AG04449 (cell line): ENCODE results near the gene ENPP7.

Experiments
- CTCF ChIA-PET: fragments of 350-600 bp; formaldehyde crosslinking; extraction: SDS; loops from one replicate; lab custom pipeline; 2021; ENCODE audit warnings: antibody characterized with exemption; lab: Yijun Ruan, JAX
- POLR2A ChIA-PET: fragments of 400-600, 350-600 bp; formaldehyde crosslinking; extraction: SDS; loops from one replicate; lab custom pipeline; 2020; ENCODE audit warnings: antibody characterized with exemption, inconsistent platforms; lab: Yijun Ruan, JAX
- DNase-seq: peaks from one replicate; pipeline ENCODE4 v3.0.0-alpha.2; 2010; ENCODE audit warnings: low read depth, low spot score
- H3K4me3 ChIP-seq: 2 replicates; pipeline ENCODE4 v1.5.1; 2011; ENCODE audit warnings: low read depth, mild to moderate bottlenecking, control low read depth, low read length
- CTCF ChIP-seq: IDR thresholded peaks from one replicate; pipeline ENCODE4 v1.5.1; 2011; ENCODE audit warnings: mild to moderate bottlenecking, moderate library complexity, low read length, control low read depth, inconsistent platforms; ENCODE audit not compliant: insufficient read depth; ENCODE audit errors: missing control alignments

The ENPP7 gene

GRCh38 chr17:79728169-79728907 lies 2.4 kb upstream of the ENPP7 start:
- TF ChIP-seq CTCF = no peak
- DNase-seq = peak; percentile 52
- H3K4me3 ChIP-seq = peak overlapping the region; percentile 32; the same call in 1 of the 2 replicates
- ChIA-PET CTCF (interaction anchor here (1.0 to 3.0 kb wide), 3 partner anchors 13 to 20 kb away, joined by 3 to 17 read pairs (median 4); no protein-coding TSS in a partner anchor), POLR2A (interaction anchor here (0.6 kb wide), 1 partner anchor 687 kb away, joined by 3 read pairs; no protein-coding TSS in a partner anchor)

DNA sequence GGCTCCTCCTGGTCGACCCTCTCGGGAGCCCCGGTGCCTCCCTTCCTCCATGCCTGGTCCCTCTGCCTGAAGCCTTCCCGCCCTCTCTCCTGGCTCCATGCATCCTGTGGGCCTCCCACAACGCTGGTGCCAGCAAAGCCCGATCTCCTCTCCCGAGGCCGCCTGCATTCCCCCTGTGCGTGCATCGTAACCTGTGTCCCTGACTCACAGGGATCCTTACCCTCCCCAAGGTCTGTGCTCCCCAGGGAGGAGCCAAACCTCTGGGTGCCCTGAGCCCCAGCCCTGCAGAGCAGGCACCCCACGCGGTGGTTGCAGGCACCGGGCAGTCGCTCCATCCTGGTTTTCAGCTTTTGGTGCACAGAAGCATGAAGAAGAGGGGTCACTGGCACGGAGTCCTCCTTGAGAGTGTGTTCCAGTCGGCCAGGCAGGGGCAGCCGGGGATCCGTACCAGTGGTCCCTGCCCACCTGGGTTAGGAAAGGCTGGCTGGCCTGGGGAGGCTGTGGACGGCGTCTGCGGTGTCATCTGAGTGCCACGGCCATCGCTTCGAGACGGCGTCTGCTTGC lies 1.8 kb upstream of the ENPP7 start:
- no peak for TF ChIP-seq CTCF
- POLR2A ChIA-PET = interaction anchor here (0.6 kb wide), 1 partner anchor 688 kb away, joined by 3 read pairs; no protein-coding TSS in a partner anchor
- CTCF ChIA-PET = interaction anchor here (3.0 kb wide), 1 partner anchor 12 kb away, joined by 17 read pairs; no protein-coding TSS in a partner anchor
- no peak overlapping the region for H3K4me3 ChIP-seq
- no peak for DNase-seq

- ChIA-PET CTCF (no interaction called here), POLR2A (no interaction called here)
- no peak for TF ChIP-seq CTCF
- DNase-seq = no peak
- H3K4me3 ChIP-seq = no peak overlapping the region
Measured at GRCh38 chr17:79729761-79730160, 982 bp upstream of the ENPP7 start.

DNA sequence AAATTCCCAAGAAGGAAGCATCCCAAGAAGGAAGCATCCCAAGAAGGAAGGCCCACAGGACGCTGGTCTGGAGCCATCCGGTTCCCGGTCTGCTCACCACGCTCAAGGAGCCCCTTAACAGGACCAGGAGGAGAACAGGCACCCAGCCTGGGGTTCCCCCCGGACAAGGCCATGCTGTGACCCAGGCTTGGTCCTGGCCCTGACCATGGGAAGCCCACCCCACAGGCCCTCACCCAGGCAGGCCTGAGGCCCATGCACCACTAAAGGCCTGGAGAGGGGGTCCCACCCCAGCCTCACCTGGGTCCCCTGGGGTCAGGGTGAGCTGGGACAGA lies 340 bp upstream of the ENPP7 start:
- no peak for TF ChIP-seq CTCF
- H3K4me3 ChIP-seq = no peak overlapping the region
- POLR2A ChIA-PET = no interaction called here

DNA sequence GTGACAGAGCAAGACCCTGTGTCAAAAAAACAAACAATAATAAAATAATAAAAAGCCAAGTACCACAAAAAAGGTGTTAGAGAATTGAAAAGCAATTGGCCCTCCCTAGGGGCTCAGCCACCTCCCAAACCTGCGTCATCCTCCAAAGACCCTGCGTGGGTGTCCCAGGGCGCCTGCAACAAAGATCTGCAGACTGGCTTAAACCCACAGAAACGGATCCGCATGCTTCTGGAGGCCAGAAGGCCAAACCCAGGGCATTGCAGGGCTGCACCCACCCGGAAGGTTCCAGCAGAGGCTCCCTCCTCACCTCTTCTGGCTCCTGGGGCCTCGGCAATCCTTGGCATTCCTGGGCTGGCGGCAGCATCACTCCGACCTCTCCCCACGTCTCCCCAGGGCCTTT lies 1.5 kb downstream of the ENPP7 start:
- TF ChIP-seq CTCF = no peak
- no peak for DNase-seq
- no peak overlapping the region for H3K4me3 ChIP-seq
- ChIA-PET POLR2A (no interaction called here), CTCF (interaction anchor here (2.4 to 4.6 kb wide), 2 partner anchors 10 to 13 kb away, joined by 8 to 30 read pairs; no protein-coding TSS in a partner anchor)

More for the DNA sequence above, 340 bp upstream of the ENPP7 start:
- DNase-seq = no peak
- CTCF ChIA-PET = interaction anchor here (4.6 kb wide), 1 partner anchor 12 kb away, joined by 30 read pairs; no protein-coding TSS in a partner anchor

- no peak for TF ChIP-seq CTCF
- H3K4me3 ChIP-seq = no peak overlapping the region
- CTCF ChIA-PET = interaction anchor here (2.4 to 4.6 kb wide), 2 partner anchors 9 to 12 kb away, joined by 8 to 30 read pairs; no protein-coding TSS in a partner anchor
- DNase-seq = no peak
- POLR2A ChIA-PET = no interaction called here
Measured at GRCh38 chr17:79732804-79733691, 2.3 kb downstream of the ENPP7 start.
